Measurements from ENCODE around the gene DKK3. TPM values are rescaled to one million over a fixed set of nuclear protein-coding genes. Genes with fewer than 3 reads are reported as not detected.
"Not testable (repeated sequence)": the region's sequence is repeated elsewhere in the genome, so short reads cannot be mapped to it uniquely, and the experiment has no call there.

Gene DKK3
- total and polyA plus RNA-seq, 4 donors = 3.1 to 9.9 (median 7.1) TPM

DNA sequence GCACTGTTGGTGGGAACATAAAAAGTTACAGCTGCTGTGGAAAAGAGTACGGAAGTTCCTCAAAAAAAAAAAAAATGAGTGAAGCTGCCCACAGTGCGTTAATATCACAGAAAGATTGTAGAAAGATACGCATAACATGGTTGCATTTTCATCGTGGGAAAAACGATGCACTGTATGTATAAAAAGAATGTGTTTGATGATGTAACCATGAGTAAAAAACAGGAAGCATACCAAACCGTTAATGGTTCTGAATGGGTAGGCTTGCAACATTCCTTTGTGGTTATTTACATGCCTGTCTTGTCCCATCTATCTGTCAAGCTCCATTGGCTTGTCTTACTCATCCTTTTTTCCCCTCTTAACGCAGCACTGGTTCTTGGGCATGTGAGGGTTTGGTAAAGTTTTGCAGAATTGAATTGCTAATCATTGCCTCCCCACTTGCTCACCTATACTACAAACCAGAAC, 33.8 kb upstream of the DKK3 start (continued):
- TF ChIP-seq, protein P1, sequence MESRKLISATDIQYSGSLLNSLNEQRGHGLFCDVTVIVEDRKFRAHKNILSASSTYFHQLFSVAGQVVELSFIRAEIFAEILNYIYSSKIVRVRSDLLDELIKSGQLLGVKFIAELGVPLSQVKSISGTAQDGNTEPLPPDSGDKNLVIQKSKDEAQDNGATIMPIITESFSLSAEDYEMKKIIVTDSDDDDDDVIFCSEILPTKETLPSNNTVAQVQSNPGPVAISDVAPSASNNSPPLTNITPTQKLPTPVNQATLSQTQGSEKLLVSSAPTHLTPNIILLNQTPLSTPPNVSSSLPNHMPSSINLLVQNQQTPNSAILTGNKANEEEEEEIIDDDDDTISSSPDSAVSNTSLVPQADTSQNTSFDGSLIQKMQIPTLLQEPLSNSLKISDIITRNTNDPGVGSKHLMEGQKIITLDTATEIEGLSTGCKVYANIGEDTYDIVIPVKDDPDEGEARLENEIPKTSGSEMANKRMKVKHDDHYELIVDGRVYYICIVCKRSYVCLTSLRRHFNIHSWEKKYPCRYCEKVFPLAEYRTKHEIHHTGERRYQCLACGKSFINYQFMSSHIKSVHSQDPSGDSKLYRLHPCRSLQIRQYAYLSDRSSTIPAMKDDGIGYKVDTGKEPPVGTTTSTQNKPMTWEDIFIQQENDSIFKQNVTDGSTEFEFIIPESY (IDR thresholded peaks at IDR 0.05) = no peak
- TF ChIP-seq EGR1 (IDR thresholded peaks at IDR 0.05; ENCODE audit: low read depth in 2 of 2) (no peak), HNF4G (IDR thresholded peaks at IDR 0.05) (no peak), RAD21 (IDR thresholded peaks at IDR 0.05) (no peak)

- H3K27ac ChIP-seq (ENCODE audit: low read depth in 1 of 2, low read length in 2 of 2); H3K27me3 ChIP-seq (ENCODE audit: control insufficient read depth in 4 of 4, insufficient read depth in 4 of 4, low read length in 3 of 4); H3K4me3 ChIP-seq (ENCODE audit: low read depth in 1 of 3, low read length in 3 of 3); H3K9ac ChIP-seq (ENCODE audit: low read depth in 1 of 2, low read length in 2 of 2); H3K9me3 ChIP-seq (ENCODE audit: control insufficient read depth in 4 of 4, low read length in 3 of 4); H3K4me1 ChIP-seq (ENCODE audit: control insufficient read depth in 4 of 4, insufficient read depth in 4 of 4, low read length in 3 of 4); H3K36me3 ChIP-seq (ENCODE audit: control insufficient read depth in 4 of 4, insufficient read depth in 3 of 4, low read depth in 1 of 4, low read length in 3 of 4); DNase-seq (ENCODE audit: low spot score): not testable (repeated sequence)
- 98% methylated on average over 5 of the region's 5 CpGs for WGBS
These were observed 32.3 kb upstream of the DKK3 start for GRCh38 chr11:12040719-12041118.

DNA sequence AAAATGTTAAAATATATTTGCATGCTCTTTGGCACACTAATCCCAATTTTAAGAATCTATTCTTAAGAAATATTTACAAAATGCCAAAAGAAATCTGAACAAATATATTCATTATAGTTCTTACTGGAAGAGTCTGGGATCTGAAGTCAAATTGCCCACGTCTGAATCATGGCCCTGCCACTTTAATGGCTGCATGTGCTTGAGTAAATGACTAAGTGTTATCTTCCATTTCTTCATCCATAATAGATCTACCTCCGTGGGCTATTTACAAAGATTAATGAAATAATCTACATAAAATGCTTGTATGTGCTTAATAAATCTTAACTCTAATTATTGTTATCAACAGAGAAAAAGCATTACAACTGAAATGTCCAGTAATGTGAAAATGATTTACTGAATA, 24.5 kb upstream of the DKK3 start:
- DNase-seq (ENCODE audit: low spot score) = no peak
- Histone ChIP-seq H3K4me1 (ENCODE audit: control insufficient read depth in 4 of 4, insufficient read depth in 4 of 4, low read length in 3 of 4) (no peaks in the 10 kb centered on the region), H3K4me3 (ENCODE audit: low read depth in 1 of 3, low read length in 3 of 3) (no peak overlapping the region), H3K9ac (ENCODE audit: low read depth in 1 of 2, low read length in 2 of 2) (no peak overlapping the region), H3K36me3 (ENCODE audit: control insufficient read depth in 4 of 4, insufficient read depth in 3 of 4, low read depth in 1 of 4, low read length in 3 of 4) (no peaks in the 10 kb centered on the region), H3K27me3 (ENCODE audit: control insufficient read depth in 4 of 4, insufficient read depth in 4 of 4, low read length in 3 of 4) (no peaks in the 10 kb centered on the region), H3K27ac (ENCODE audit: low read depth in 1 of 2, low read length in 2 of 2) (no peak overlapping the region), H3K9me3 (ENCODE audit: control insufficient read depth in 4 of 4, low read length in 3 of 4) (no peaks in the 10 kb centered on the region)
- TF ChIP-seq RAD21 (IDR thresholded peaks at IDR 0.05) (no peak), EGR1 (IDR thresholded peaks at IDR 0.05; ENCODE audit: low read depth in 2 of 2) (no peak), TAF1 (conservative IDR thresholded peaks at IDR 0.05) (no peak), ATF3 (IDR thresholded peaks at IDR 0.05) (no peak), SP1 (IDR thresholded peaks at IDR 0.05) (no peak), NR2F2 (IDR thresholded peaks at IDR 0.05) (no peak), CTCF (IDR thresholded peaks at IDR 0.05; ENCODE audit: low read depth, low read length, missing input control) (no peak), HNF4A (conservative IDR thresholded peaks at IDR 0.05) (no peak), YY1 (IDR thresholded peaks at IDR 0.05) (no peak), JUND (IDR thresholded peaks at IDR 0.05) (no peak), FOXA1 (IDR thresholded peaks at IDR 0.05) (no peak), RXRA (IDR thresholded peaks at IDR 0.05) (no peak), FOXA2 (IDR thresholded peaks at IDR 0.05) (no peak), GABPA (IDR thresholded peaks at IDR 0.05 in 1 of 2, conservative IDR thresholded peaks at IDR 0.05 in 1 of 2) (no peak), HNF4G (IDR thresholded peaks at IDR 0.05) (no peak)
- TF ChIP-seq, protein P1 (IDR thresholded peaks at IDR 0.05) = no peak
- TF ChIP-seq, protein P2, sequence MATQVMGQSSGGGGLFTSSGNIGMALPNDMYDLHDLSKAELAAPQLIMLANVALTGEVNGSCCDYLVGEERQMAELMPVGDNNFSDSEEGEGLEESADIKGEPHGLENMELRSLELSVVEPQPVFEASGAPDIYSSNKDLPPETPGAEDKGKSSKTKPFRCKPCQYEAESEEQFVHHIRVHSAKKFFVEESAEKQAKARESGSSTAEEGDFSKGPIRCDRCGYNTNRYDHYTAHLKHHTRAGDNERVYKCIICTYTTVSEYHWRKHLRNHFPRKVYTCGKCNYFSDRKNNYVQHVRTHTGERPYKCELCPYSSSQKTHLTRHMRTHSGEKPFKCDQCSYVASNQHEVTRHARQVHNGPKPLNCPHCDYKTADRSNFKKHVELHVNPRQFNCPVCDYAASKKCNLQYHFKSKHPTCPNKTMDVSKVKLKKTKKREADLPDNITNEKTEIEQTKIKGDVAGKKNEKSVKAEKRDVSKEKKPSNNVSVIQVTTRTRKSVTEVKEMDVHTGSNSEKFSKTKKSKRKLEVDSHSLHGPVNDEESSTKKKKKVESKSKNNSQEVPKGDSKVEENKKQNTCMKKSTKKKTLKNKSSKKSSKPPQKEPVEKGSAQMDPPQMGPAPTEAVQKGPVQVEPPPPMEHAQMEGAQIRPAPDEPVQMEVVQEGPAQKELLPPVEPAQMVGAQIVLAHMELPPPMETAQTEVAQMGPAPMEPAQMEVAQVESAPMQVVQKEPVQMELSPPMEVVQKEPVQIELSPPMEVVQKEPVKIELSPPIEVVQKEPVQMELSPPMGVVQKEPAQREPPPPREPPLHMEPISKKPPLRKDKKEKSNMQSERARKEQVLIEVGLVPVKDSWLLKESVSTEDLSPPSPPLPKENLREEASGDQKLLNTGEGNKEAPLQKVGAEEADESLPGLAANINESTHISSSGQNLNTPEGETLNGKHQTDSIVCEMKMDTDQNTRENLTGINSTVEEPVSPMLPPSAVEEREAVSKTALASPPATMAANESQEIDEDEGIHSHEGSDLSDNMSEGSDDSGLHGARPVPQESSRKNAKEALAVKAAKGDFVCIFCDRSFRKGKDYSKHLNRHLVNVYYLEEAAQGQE (IDR thresholded peaks at IDR 0.05) = no peak
- TF ChIP-seq, protein P3, sequence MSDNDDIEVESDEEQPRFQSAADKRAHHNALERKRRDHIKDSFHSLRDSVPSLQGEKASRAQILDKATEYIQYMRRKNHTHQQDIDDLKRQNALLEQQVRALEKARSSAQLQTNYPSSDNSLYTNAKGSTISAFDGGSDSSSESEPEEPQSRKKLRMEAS (IDR thresholded peaks at IDR 0.05) = no peak
- 88% methylated on average over 2 of the region's 2 CpGs for WGBS
